K562 (cell line): Measurements from ENCODE around the gene SPATA24. TPM values are rescaled to one million over a fixed set of nuclear protein-coding genes. Genes with fewer than 3 reads are reported as not detected.
"Not testable (repeated sequence)": the region's sequence is repeated elsewhere in the genome, so short reads cannot be mapped to it uniquely, and the experiment has no call there.

ENCODE experiments used
- ATAC-seq: fragments of 200-7000 bp; cut with Tn5 transposase; 3 replicates; pipeline ENCODE4 v1.9.1; 2020; ENCODE audit warnings: moderate library complexity
- BruUV-seq: library from RNA; stranded (reverse); fragments of 400-500 nt; replicated peaks from 2 replicates; lab custom pipeline; 2021; lab: Mats Ljungman, UMichigan
- CTCF ChIA-PET: fragments of 300-600 bp; formaldehyde crosslinking; extraction: SDS; loops from one replicate; lab custom pipeline; 2021; ENCODE audit warnings: low intra/inter-chr PET ratio; lab: Yijun Ruan, JAX
- POLR2A ChIA-PET: fragments of 300-600, 350-650 bp; sonication (Branson Sonifier 250); formaldehyde crosslinking; extraction: SDS; loops from one replicate; lab custom pipeline; 2021; ENCODE audit warnings: antibody characterized with exemption, inconsistent platforms; lab: Yijun Ruan, JAX
- DNase-seq, 4 experiments: peaks; one replicate each; pipeline versions ENCODE4 v3.0.0 to v3.0.0-alpha.2; 2011 to 2018; ENCODE audit warnings: low spot score in 3 of 4, mixed read lengths in 3 of 4; ENCODE audit errors: extremely low read depth in 1 of 4
- FAIRE-seq: peaks from 2 replicates; lab custom pipeline; 2011; peaks lifted over from hg19 to GRCh38; lab: Jason Lieb, UNC
- H2AFZ ChIP-seq: 2 replicates; pipeline ENCODE4 v1.6.0; 2011; ENCODE audit warnings: low read depth, low read length, control low read depth, inconsistent platforms
- H3K27ac ChIP-seq: fragments of 200-600 bp; 3 replicates; pipeline ENCODE4 v1.8.0; 2011; ENCODE audit warnings: low read depth, mild to moderate bottlenecking, control low read depth, inconsistent platforms, low read length, moderate library complexity, mixed read lengths; ENCODE audit errors: extremely low read depth
- H3K27me3 ChIP-seq, 2 experiments: fragments of 300-600 bp in 1 of 2; 2 replicates in 1 of 2; 3 replicates in 1 of 2; pipeline versions ENCODE4 v1.6.0 to v1.8.0; 2011; ENCODE audit warnings: inconsistent platforms in 2 of 2, low read length in 2 of 2, mild to moderate bottlenecking in 1 of 2, mixed read lengths in 1 of 2, moderate library complexity in 1 of 2; ENCODE audit not compliant: control insufficient read depth in 2 of 2, insufficient read depth in 2 of 2
- H3K36me3 ChIP-seq: fragments of 300-600 bp; 3 replicates; pipeline ENCODE4 v1.8.0; 2011; ENCODE audit warnings: mild to moderate bottlenecking, low read length, inconsistent platforms; ENCODE audit not compliant: control insufficient read depth, insufficient read depth
- H3K4me1 ChIP-seq, 2 experiments: fragments of 200-600 bp in 1 of 2; replicated peaks in 1 of 2; 2 replicates in 1 of 2; 3 replicates in 1 of 2; pipeline versions ENCODE4 v1.5.1 to v1.8.0; 2011; ENCODE audit warnings: inconsistent platforms in 2 of 2, low read length in 2 of 2, mild to moderate bottlenecking in 1 of 2, mixed read lengths in 1 of 2, moderate library complexity in 1 of 2; ENCODE audit not compliant: control insufficient read depth in 2 of 2, insufficient read depth in 2 of 2
- H3K4me2 ChIP-seq: 2 replicates; pipeline ENCODE4 v1.6.1; 2011; ENCODE audit warnings: low read length, control low read depth, inconsistent platforms, mixed read lengths; ENCODE audit not compliant: insufficient read depth
- H3K4me3 ChIP-seq: fragments of 200-600 bp; sonication (generic), shearing (Covaris generic); 2 replicates; pipeline ENCODE4 v1.5.1; 2016; ENCODE audit warnings: control low read depth, inconsistent platforms
- H3K79me2 ChIP-seq: fragments of 200-600 bp; 3 replicates; pipeline ENCODE4 v1.8.0; 2011; ENCODE audit warnings: low read length, inconsistent platforms; ENCODE audit not compliant: control insufficient read depth, insufficient read depth
- H3K9ac ChIP-seq, 2 experiments: 2 replicates each; pipeline versions ENCODE4 v1.6.0 to v1.6.1; 2011; ENCODE audit warnings: low read depth in 2 of 2, low read length in 2 of 2, control low read depth in 1 of 2, inconsistent platforms in 1 of 2, mild to moderate bottlenecking in 1 of 2, mixed read lengths in 1 of 2; ENCODE audit not compliant: insufficient read depth in 1 of 2
- H3K9me1 ChIP-seq: one replicate; pipeline ENCODE4 v1.6.0; 2011; ENCODE audit warnings: inconsistent platforms, mild to moderate bottlenecking, low read length, moderate library complexity; ENCODE audit not compliant: control insufficient read depth, insufficient read depth
- H3K9me3 ChIP-seq: replicated peaks from 2 replicates; pipeline ENCODE4 v1.5.1; 2011; ENCODE audit warnings: low read depth, low read length, inconsistent platforms; ENCODE audit not compliant: control insufficient read depth, insufficient read depth
- H4K20me1 ChIP-seq: replicated peaks from 2 replicates; pipeline ENCODE4 v1.6.1; 2011; ENCODE audit warnings: low read length, inconsistent platforms, mixed read lengths; ENCODE audit not compliant: control insufficient read depth, insufficient read depth
- NUFIP1 ChIP-seq: fragments of 450-650 bp; IDR thresholded peaks from 2 replicates; pipeline ENCODE4 v1.6.1; 2018; ENCODE audit not compliant: partially characterized antibody
- ZFP91 ChIP-seq: sonication (generic); formaldehyde crosslinking; IDR thresholded peaks from 2 replicates; pipeline ENCODE4 v1.8.0; 2022; ENCODE audit warnings: mild to moderate bottlenecking, missing genetic modification reagents
- WGBS: fragments of 100-300 bp; shearing (Covaris generic); methylation state at CpG from one replicate; pipeline ENCODE4 v1.1.6; 2016; ENCODE audit warnings: low coverage, mixed read lengths; ENCODE audit not compliant: insufficient coverage; ENCODE audit errors: missing lambda C conversion rate; 5-methylcytosine and 5-hydroxymethylcytosine counted together
- in situ Hi-C: fragments of 300-500 bp; cut with MboI; formaldehyde crosslinking; loops from 4 replicates; pipeline ENCODE4 v1.15.0; 2018; ENCODE audit warnings: inconsistent platforms, mixed read lengths
- intact Hi-C: fragments of 100-400 bp; cut with micrococcal nuclease; formaldehyde crosslinking; loops from 2 replicates; pipeline ENCODE4 v1.14.2; 2022
- polyA plus RNA-seq, 8 experiments: library from polyadenylated mRNA; depleted of rRNA in 4 of 8; stranded (reverse) in 5 of 8; unstranded in 3 of 8; fragments of >200 nt; fragmentation: Nextera tagmentation in 2 of 8; fragmentation: Illumina TruSeq in 1 of 8; extraction: Ambion mirVana in 2 of 8; extraction: Trizol in 1 of 8; gene quantifications; 2 replicates each; pipeline versions ENCODE4 v1.2.1 to v1.2.3, GENCODE V29; 2011 to 2014; ENCODE audit warnings: inconsistent platforms in 1 of 8, missing spikeins in 1 of 8
- total RNA-seq, 7 experiments: library from RNA; depleted of rRNA in 6 of 7; stranded (reverse); fragments of >200 nt in 6 of 7; fragmentation: Illumina TruSeq in 2 of 7; extraction: Trizol in 2 of 7; gene quantifications; 2 replicates each; pipeline versions ENCODE4 v1.2.1 to v1.2.3, GENCODE V29; 2011 to 2021; ENCODE audit warnings: low replicate concordance in 1 of 7

Gene SPATA24
- total and polyA plus RNA-seq, 9 of the 15 experiments (the other 6 are each of a cell fraction or from before 2014, with no cell fraction given) = 4.1 to 12.6 (median 8.0) TPM

- TF ChIP-seq NUFIP1 (no peak), ZFP91 (CRISPR knock-in tag) (no peak)
Observed at GRCh38 chr5:139443831-139444453, 40.1 kb upstream of the SPATA24 start (continued).

- H3K9me3 ChIP-seq, POLR2A ChIA-PET, H4K20me1 ChIP-seq, H2AFZ ChIP-seq, DNase-seq, H3K9ac ChIP-seq, H3K36me3 ChIP-seq, H3K79me2 ChIP-seq, H3K27ac ChIP-seq, FAIRE-seq, BruUV-seq, H3K4me3 ChIP-seq, H3K4me2 ChIP-seq, in situ Hi-C loops, ATAC-seq, H3K27me3 ChIP-seq, CTCF ChIA-PET, intact Hi-C loops, H3K9me1 ChIP-seq: not testable (repeated sequence)
- H3K4me1 ChIP-seq = peaks cover 11 to 17% of the 10 kb centered on the region in 2 experiments
- WGBS = 91% methylated on average over 16 of the region's 17 CpGs
Observed at GRCh38 chr5:139440416-139440815, 36.5 kb upstream of the SPATA24 start.
